ENCODE data around the gene PTPRR.
A peak's percentile ranks its signal among the peaks of the same experiment; 100 is the strongest.

Gene PTPRR

DNA sequence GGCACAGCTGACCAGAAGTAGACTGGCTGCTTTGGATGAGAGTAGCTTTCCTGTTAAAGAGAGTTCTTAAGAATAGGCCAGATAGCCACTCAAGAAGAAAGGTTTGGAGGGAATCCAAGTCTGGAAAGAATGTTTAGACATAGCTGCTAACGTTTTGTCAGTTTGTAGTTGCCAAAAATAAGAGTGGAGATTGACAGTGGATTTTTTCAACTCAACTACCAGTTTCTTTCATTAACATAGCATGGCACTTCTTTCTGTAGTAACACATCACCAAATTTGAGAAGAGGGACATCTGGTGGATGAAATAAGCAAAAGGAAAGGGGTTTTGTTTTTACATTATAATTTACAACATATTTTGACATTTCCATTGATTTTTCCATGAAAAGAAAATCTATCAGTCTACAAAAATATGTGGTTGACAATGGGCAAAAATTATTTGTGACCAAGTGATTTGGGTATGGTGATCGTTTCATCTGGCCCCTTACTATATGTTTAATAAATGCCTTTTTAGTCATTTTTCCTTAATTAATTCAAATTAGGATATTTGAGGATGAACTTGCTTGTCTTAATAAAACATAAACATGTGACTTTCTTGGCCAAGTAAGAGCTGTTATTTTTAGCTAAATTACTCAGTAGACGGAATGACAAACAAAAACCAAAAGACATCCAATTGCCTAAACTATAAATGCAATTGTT lies 71.1 kb downstream of the PTPRR start:
- peak; percentile 50 for DNase-seq

DNA sequence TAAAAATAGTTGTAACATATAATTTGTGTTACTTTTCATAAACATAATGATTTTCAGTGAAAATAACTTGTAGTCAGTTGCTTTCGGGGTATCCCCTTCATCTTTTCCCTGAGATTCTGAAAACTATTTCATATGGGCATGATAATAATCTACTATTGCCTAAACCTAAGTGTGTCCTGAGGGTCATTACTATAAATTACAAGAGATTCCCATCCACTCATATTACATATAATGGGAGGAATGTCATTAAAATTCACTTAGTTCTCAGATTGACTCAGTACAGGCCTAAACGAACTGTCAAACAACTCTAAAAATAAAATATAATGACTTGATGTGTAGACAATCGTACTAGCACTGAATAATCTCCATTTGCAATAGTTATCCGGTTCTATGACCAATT lies 72.7 kb downstream of the PTPRR start:
- no peak for DNase-seq
- in situ Hi-C loops (cut with HindIII; ENCODE audit: low pct_ligation_motif_present, low pct_unique_long_range_greater_than_20kb, low sequenced_read_pairs) = no loop called here

More for the DNA sequence above, 71.1 kb downstream of the PTPRR start:
- in situ Hi-C loops (cut with HindIII; ENCODE audit: low pct_ligation_motif_present, low pct_unique_long_range_greater_than_20kb, low sequenced_read_pairs) = no loop called here

DNA sequence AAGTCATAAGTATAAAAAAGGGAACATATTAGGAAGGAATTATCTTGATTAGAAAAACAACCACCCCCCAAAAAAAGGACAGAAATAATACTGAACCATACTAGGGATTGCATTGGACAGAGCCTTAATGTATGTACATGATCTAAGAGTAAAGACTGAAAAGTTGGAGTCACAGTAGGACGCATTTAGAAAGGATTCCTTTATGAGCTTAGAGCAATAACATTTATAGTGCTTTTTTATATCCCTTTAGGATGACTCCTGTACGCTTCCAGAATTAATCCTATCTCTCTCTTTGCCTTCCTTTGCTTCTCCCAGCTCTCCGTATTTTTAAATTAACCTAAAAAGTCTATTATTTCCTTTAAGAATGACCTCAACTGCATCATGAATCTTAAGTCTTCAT lies 75.3 kb downstream of the PTPRR start:
- no peak for DNase-seq
- in situ Hi-C loops (cut with HindIII; ENCODE audit: low pct_ligation_motif_present, low pct_unique_long_range_greater_than_20kb, low sequenced_read_pairs) = no loop called here

DNA sequence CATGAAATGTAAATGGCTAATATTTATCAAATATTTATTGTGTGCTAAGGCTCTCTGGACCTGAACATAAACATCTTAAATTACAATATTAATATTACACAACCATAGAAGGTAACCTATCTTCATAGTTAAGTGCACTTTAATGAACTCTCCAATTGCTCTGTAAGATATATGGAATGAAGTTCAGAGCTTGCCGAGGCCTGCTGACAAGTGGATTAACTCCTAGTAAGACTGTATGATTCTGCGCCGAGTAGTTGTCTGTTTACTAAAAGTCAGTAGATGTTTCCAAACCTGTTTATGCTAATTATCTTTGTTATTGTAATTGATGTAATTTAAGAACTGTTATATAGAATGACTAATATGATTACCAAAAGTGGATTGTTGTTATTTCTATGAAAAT lies 77.2 kb downstream of the PTPRR start:
- in situ Hi-C loops (cut with HindIII; ENCODE audit: low pct_ligation_motif_present, low pct_unique_long_range_greater_than_20kb, low sequenced_read_pairs) = no loop called here
- DNase-seq = no peak

DNA sequence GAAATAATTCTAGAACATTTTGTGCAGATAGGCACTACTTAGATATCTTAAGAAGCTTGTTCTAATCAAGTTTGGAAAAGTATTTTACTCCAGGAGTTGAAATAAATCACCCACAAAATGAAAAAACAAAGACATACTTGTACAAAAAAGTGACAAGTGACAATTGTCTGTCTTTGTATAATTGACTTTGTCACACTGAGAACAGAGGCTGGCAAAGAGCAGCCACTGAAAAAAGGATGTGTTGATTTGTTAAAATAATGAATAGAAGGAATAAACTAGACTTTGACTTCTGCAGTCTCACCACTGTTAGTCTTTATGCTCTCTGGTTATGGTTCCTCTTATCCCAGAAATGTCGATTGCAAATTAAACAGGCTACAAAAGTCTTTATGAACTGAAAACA lies 77.6 kb downstream of the PTPRR start:
- DNase-seq = no peak
- in situ Hi-C loops (cut with HindIII; ENCODE audit: low pct_ligation_motif_present, low pct_unique_long_range_greater_than_20kb, low sequenced_read_pairs) = no loop called here

DNA sequence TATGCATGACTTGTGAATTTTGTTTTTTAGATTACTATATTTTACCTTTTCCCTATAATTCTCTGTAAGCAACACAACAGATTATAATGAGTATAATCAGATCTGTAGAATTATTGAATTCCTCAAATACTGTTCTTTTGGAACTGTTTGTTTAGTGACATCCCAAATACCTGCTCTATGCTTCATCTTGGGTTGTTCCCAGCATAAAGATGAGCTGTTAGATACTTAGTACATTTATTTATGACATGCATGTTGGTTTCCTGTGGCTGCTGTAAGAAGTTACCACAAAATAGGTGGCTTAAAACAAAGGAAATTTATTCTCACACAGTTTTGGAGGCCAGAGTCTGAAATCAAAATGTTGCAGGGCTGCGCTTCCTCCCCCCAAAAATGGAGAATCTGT lies 78.4 kb downstream of the PTPRR start:
- DNase-seq = no peak
- in situ Hi-C loops (cut with HindIII; ENCODE audit: low pct_ligation_motif_present, low pct_unique_long_range_greater_than_20kb, low sequenced_read_pairs) = no loop called here

DNA sequence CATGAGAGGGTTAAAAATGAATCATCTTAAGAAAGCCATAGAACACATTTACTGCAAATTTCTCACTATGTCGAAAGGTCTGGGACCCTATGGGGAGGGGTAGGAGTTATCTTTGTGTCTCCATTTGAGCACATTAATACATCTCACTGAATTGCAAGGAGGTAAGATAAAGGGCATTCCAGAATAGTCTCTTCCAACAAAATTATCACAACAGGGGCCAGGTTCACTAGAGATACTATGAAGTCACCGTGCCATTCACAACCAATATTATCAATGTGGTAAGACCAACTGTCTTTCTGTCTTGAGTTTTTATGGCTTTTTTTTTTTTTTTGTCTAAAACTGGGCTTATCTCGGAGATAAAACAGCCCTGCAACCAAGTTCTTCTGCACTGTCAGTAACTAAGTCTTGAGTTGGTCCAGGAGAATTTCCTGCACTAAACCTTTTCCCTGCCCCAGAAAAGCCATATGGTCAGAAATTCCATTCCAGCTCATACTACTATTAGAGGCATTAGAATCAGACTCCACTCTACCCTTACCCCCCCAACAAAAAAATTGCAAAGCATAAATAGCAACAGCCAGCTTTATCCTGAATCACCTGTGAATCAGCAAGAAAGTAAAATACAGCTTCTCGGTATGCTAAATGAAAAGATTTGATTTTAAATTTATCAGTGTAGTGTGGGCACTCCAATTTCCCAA lies 79.7 kb downstream of the PTPRR start:
- DNase-seq = no peak
- in situ Hi-C loops (cut with HindIII; ENCODE audit: low pct_ligation_motif_present, low pct_unique_long_range_greater_than_20kb, low sequenced_read_pairs) = no loop called here

DNA sequence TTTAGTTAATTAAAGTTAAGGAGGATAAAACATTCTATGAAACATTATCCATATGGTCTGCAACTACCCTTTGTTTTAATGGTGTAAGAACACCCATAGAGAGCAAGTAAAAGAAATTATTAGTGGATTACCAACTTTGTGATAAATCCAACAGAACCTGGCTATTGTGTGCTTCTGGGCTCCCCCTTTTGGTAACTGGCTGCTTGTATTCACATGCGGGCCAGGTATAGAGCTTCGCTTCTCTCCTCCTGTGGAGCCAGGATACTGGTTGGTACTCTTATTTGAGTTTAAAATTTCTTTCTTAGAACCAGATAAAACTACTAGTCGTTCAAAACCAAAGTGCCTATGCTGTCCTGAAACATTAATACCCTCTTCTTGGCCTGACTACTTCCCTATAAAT lies 81.0 kb downstream of the PTPRR start:
- DNase-seq = no peak
- in situ Hi-C loops (cut with HindIII; ENCODE audit: low pct_ligation_motif_present, low pct_unique_long_range_greater_than_20kb, low sequenced_read_pairs) = no loop called here

DNA sequence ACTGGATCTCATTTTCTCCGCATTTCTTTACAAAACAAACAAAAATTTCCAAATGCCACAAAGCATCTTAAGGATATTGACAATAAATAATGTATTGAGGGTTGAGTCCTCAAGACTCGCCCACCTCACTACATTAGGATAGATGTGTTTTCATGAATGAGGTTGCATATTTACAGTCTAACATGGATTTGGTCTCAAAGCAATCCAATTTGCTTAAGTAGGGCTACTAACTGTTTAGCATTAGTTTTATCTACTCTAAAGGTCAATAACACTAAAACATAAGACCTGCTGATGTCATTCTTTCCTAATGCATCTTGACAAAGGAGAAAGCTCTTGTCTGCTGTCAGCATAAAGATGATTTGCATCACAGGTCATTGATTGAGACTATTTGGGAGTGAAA lies 82.4 kb downstream of the PTPRR start:
- in situ Hi-C loops (cut with HindIII; ENCODE audit: low pct_ligation_motif_present, low pct_unique_long_range_greater_than_20kb, low sequenced_read_pairs) = no loop called here
- no peak for DNase-seq

DNA sequence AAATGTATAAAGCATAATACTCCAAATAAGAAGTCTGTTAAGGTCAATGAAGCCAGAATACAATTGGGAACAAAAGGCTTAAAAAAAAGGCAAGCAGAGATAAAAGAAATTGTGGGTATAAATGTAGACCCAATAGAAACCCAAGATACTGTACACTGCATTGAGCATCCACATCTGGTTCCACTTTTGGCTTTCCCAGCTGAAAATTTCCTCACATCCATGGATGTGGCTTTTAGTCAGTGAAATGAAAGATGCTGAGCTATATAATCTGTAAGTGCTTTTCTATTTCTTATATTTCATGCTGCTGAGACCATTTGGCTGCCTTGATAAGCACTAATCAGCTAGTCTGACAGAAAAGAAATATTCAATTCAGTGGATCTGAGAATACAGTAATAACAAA lies 83.5 kb downstream of the PTPRR start:
- in situ Hi-C loops (cut with HindIII; ENCODE audit: low pct_ligation_motif_present, low pct_unique_long_range_greater_than_20kb, low sequenced_read_pairs) = no loop called here
- DNase-seq = no peak

DNA sequence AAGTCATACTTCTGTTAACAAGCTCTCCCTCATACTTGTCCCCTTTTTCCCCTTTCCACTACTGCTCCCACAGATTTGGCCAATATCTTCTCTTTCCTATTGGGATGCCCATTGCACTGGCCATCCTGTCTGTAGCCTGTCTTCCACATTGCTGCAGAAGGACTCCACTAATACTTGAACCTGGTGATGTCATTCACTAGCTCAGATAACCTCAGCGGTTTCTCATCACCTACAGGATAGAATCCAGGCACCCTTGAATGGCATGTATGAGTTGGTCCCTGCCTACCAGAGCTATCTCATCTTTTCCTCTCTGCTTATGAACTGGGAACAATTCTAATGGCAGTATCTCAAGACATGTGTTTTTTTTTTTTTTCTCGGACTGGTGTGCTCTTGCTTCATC lies 84.6 kb downstream of the PTPRR start:
- in situ Hi-C loops (cut with HindIII; ENCODE audit: low pct_ligation_motif_present, low pct_unique_long_range_greater_than_20kb, low sequenced_read_pairs) = no loop called here

DNA sequence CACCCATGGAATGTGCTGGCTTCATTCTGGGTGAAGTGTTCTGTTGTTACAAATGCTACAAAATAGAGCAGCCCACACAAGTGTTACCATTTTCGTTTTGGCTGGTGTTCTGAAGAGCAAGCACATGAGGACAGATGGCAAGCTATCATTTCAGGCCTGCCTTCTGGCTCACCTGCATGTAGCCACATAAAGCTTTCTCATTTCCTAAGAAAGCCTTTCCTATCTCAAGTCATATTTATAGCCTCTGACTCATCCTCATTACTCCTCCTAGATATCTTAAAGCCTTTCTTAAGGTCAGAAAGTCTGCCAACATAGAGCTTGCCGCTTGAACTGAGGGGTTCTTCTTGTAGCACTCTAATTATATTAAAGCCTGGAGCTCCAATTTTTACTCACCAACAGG lies 89.0 kb downstream of the PTPRR start:
- no peak for DNase-seq
- in situ Hi-C loops (cut with HindIII; ENCODE audit: low pct_ligation_motif_present, low pct_unique_long_range_greater_than_20kb, low sequenced_read_pairs) = no loop called here

More for the DNA sequence above, 84.6 kb downstream of the PTPRR start:
- no peak for DNase-seq

DNA sequence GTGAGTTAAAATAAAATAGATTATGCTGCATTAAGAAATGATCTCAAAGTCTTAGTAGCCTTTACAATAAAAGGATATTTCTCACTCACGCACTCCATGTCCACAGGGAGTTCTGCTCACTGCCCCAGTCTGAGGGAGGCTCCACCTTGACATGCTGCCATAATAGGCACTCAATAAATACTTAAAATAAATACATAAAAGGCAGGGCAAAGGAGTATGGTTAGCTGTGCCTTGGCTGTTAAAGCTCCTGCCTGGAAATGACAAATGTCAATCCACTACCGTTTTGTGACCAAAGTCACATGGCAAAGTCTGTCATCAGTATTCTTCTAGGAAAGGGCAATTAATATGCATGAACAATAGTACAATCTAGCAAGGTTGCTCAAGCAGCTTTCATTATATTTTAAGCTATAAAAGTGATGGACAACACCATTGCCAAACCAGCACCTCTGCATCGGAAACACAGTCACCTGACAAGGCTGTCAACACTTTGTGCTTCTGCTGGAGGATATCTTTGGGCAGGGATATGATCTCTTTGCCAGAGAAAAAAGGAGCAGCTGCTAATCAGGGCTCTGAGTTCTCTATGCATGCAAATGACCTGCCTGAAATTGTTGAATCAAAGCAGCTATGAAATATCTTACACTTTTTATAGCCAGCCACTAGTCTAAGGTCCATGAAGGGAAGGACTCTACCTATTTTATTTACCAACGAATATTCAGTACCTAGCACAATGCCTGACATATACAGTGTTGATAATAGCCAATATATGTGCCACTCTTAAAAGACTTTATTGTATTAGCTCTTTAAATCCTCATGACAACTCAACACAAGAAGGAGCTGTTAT lies 90.1 kb downstream of the PTPRR start:
- in situ Hi-C loops (cut with HindIII; ENCODE audit: low pct_ligation_motif_present, low pct_unique_long_range_greater_than_20kb, low sequenced_read_pairs) = no loop called here
- DNase-seq = no peak

DNA sequence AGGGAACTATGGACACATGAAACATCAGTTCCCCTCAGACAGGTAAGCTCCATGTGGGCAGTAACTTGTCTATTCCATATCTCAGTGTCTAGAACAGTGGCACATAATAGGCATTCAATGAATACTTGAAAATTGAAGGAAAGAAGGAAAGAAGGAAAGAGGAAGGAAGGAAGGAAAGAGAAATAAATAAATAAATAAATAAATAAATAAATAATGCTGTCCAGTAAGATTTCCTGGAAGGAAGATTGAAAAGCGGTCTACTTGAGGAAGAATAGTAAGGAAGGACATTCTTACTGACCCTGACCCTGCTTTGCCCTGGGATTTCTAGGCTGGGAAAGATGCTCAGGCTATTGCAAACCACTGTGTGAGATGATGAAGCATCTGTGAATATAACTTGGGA lies 91.5 kb downstream of the PTPRR start:
- DNase-seq = no peak
- in situ Hi-C loops (cut with HindIII; ENCODE audit: low pct_ligation_motif_present, low pct_unique_long_range_greater_than_20kb, low sequenced_read_pairs) = no loop called here

DNA sequence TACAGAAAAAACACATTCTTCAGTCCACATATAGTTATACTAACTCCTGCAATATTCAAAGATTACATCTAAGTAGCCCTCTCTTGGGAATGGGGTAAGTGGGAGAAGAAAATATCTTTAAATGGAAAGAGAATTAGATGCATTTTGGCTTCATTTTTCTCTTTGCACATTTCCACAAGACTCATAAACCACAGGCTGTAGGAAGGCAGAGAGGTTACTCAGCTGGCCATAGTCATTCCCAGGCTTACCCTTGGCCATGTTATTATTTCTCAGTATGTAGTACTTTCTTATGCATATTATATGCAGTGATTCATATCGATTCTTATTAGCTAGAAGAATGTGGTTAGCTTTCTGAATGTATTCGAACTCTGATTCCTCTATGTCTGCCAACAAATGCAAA lies 92.2 kb downstream of the PTPRR start:
- in situ Hi-C loops (cut with HindIII; ENCODE audit: low pct_ligation_motif_present, low pct_unique_long_range_greater_than_20kb, low sequenced_read_pairs) = no loop called here
- no peak for DNase-seq

DNA sequence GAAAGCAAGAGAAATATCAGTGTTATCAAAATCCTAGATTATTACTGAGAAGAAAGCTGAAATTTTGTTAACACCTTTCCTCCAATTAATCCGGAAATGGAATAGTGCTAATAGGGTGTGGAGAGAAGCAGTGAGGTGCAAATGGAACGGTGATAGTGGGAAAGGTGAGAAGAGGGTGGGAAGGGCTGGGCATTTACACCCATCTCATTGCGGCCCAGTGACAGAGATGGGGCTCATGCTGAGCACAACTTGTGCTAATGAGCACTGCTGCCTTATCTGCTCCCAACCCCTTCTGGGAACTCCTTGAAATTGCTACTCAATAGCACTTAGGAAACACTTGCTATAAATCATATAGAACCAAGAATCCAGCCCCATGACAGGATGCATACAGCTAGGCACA lies 94.4 kb downstream of the PTPRR start:
- in situ Hi-C loops (cut with HindIII; ENCODE audit: low pct_ligation_motif_present, low pct_unique_long_range_greater_than_20kb, low sequenced_read_pairs) = no loop called here

DNA sequence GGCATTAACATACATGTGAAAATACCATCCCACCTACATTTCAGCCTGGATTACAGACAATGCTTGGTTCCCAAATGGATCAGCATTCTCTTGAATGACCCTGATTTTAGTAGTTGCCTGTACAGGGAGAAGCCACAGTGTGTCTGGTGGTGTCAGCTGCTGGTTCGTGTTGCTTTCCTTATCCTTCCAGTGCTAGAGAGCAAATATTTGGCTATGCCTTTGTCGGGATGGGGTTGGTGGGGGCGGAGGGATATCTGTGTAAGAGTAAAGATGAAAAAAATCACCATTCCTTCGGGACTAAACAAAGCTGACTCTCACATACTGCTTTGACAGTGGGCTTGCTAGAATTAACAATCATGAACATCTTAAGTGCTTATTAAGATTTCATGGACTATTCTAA lies 96.0 kb downstream of the PTPRR start:
- no peak for DNase-seq
- in situ Hi-C loops (cut with HindIII; ENCODE audit: low pct_ligation_motif_present, low pct_unique_long_range_greater_than_20kb, low sequenced_read_pairs) = no loop called here

More for the DNA sequence above, 94.4 kb downstream of the PTPRR start:
- DNase-seq = no peak

DNA sequence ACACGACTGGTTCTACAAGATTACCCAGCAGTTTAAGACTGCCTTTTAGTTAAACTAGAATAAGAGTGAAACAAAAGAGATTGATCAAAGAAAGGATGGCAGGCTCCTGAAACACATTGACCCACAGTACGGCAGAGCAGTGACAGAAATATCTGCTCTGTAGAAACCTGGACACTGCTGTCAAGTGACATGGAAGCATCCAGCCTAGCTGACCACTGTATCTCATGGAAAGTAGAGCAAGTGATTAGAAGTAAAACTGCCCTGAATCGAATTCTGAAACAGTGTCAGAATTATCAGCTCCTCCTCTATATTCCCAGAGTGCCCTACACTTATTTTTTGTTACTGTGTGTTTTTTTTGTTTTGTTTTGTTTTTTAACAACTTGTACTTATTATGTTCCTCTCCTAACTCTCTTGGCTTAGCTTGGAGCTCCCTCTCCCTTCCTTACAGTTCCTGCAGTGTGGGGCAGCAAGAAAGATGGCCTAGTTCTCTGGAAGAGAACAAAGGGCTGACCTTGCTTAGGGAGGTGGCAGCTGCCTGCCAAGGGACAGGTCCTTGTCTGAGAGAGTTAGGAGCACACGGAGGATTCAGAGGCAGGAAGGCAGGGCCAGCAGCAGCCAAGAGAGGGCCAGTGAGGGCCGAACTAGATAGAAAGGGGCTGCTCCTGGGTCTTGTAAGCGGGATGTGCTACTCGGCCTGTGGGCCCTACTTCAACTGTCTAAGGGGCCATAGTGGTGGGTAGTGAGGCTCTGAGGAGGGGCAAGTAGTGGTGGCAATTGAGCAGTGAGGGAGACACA lies 97.2 kb downstream of the PTPRR start:
- no peak for DNase-seq
- in situ Hi-C loops (cut with HindIII; ENCODE audit: low pct_ligation_motif_present, low pct_unique_long_range_greater_than_20kb, low sequenced_read_pairs) = no loop called here

DNA sequence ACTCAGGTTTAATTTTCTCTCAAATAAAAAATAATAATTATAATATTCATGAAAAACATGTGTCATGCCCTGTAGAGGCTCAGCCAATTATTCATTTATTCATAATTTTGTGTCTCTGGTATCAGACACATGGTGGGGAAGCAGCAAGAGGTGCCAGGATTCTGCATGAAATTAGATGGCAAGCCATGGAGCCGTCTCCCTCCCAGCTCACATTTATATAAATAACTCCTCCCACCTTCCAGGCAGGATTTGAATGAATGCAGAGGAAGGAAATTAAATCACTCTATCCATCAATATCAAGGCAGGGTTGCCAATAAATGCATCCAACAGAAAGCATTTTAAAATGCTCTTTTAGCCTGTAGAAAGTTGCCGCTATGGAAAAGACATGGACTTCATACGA lies 98.1 kb downstream of the PTPRR start:
- in situ Hi-C loops (cut with HindIII; ENCODE audit: low pct_ligation_motif_present, low pct_unique_long_range_greater_than_20kb, low sequenced_read_pairs) = no loop called here

More for the DNA sequence above, 98.1 kb downstream of the PTPRR start:
- no peak for DNase-seq
